GM21576 (cell line): ENCODE measurements around the gene DVL1.
"Not testable (repeated sequence)": the region's sequence is repeated elsewhere in the genome, so short reads cannot be mapped to it uniquely, and the experiment has no call there.

ENCODE experiments used
- ATAC-seq: cut with Tn5 transposase; IDR thresholded peaks from one replicate; pipeline ENCODE4 v1.9.1; 2021; ENCODE audit warnings: mild to moderate bottlenecking, moderate library complexity; ENCODE audit not compliant: unreplicated experiment

The DVL1 gene

DNA sequence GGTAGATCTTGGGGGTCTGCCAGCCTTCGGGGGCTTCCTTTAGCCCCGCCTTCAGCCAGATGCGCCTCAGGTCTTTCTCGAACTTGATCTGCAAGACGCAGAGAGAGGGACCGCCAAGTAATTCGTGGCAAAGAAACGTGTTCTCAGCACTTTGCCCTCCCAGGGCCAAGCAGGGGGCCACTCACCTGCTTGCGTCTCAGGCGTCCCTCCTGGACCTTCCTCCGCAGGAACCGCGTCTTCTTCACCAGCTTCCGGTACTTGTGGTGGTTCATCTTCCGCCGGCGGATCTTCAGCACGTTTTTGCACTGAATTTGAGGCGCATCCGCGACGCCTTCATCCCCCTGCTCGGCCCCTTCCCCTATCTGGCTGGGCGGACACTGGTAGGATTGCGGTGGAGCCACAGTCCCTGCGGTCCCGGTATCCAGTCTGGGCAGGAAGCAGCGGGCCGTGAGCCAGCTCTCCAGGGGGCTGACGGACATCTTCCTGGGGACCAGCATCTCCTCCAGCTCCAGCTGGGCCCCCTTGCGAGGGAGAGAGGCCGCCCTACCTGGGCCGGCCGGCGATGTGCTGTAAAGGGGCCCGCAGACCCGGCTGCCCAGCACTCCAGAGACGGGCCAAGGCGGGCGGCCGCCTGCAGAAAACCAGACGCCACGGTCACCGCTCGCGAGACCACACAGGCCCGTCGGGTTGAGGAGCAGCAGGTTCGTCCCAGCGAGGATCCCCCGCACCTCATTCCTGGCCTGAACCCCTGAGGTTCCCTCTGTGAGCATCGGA, 24.8 kb upstream of the DVL1 start:
- no peak for ATAC-seq

- ATAC-seq: no peak
These were observed 24.0 kb upstream of the DVL1 start for GRCh38 chr1:1373051-1373814.

DNA sequence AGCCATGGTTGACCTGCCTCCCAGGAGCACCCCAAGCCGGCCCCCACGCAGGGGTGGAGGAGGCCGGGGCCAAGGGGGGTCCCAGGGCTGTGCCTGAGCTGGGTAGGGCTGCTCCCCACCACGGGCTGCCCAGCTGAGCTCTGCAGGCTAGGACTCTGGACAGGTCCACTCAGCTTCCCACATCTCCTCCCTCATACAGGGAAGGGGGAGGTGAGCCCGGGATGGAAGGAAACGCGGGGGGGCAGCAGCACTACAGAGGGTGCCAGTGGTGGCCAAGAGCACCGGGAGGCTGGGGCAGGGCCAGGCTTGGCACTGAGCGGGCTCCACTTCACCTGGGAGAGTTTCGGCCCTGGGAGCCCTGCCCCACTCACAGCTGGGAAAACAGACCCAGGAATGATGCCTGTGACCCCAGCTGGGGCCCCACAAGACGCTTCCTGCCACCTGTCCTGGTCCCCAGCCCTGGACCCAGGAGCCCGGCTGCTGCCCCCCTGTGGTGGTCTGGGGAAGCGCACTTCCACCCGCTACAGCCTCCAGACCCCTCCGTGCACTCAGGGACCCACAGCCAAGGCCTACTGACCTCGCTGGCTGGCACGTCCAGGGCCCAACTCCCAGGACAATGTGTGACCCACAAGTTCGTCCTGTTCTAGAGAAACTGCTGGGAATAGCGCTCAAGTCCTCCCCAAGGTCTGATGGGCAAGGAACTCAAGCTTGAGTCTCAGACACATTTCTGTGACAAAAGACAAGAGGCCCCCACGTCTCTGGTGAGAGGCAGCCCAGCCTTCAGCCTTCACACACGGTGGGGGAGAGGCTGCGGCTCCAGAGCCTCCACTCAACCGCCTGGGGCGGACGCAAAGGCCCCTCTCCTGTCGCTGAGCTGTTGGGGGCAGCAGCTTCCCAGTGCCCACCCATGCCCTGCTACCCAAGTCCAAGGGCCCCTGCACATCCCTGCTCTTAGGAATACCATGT, 22.8 kb upstream of the DVL1 start:
- ATAC-seq: no peak

- ATAC-seq: no peak
These were observed 22.1 kb upstream of the DVL1 start for GRCh38 chr1:1371364-1371745.

DNA sequence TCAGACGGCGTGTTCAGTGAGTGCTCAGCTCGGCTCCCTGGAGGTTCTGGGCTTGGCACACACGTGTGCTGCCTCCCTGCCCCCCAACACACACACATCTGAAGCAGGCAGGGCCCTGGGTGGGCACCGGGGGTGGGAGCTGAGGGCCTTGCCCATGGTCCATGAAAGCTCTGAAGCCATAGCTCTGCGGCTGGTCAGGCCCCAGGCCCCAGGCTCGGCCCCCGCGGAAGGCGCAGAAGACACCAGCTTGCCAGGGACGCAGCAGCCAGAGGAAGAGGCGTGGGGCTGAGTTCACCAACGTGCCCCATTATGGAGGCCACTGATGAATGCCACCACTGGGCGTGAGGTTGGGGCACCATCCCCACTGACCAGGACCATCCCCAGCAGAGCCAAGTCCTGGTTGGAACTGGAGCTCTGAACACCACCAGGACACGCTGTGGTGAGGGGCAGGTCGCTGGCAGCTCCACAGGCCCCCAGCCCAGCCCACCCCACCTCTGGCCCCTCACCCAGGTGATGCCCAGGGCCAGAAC, 21.6 kb upstream of the DVL1 start:
- no peak for ATAC-seq

- not testable (repeated sequence) for ATAC-seq
These were observed 20.9 kb upstream of the DVL1 start for GRCh38 chr1:1370094-1370493.

- no peak for ATAC-seq
These were observed 18.1 kb upstream of the DVL1 start for GRCh38 chr1:1367315-1367714.

DNA sequence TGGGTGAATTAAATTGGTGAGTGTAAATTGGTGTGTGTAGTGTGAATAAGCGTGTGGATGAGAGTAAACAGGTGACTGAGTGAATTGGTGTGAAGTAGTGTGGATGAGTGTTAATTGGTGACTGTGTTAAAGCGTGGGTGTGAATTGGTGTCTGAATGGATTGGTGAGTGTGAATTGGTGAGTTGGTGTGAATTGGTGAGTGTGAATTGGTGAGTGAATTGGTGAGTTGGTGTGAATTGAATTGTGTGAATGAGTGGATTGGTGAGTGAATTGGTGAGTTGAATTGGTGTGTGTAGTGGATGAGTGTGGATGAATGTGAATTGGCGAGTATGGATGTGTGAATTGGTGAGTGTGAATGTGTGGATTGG, 17.5 kb upstream of the DVL1 start:
- ATAC-seq: no peak

DNA sequence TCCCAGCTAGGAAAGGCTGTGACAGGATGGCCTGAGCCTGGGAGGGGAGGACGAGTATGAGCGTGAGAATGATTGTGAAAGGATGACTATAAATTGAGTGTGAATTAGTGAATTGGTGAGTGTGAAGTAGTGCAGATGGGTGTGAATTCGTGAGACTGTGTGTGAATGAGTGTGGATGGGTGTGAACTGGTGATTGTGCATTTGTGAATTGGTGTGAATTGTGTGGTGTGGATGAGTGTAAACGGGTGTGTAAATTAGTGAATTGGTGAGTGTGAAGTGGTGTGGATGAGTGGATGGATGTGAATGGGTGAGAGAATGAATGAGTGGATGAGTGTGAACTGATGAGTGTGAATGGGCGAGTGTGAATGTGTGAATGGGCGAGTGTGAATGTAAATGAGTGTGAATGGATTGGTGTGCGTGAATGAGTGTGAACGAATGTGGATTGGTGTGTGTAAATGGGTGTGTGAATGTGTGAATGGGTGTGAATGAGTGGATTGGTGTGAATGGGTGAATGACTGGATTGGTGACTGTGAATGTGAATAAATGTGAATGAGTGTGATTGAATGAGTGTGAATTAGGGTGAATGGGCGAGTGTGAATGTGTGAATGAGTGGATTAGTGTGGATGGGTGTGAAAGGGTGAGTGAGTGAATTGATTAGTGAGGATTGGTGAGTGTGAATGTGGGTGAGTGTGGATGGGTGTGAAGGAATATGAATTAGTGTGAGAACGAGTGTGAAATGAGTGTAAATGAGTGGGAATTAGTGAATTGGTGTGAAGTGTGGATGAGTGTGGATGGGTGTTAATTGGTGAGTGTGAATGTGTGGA, 16.9 kb upstream of the DVL1 start:
- no peak for ATAC-seq

- no peak for ATAC-seq
These were observed 15.0 kb upstream of the DVL1 start for GRCh38 chr1:1364266-1364665.

DNA sequence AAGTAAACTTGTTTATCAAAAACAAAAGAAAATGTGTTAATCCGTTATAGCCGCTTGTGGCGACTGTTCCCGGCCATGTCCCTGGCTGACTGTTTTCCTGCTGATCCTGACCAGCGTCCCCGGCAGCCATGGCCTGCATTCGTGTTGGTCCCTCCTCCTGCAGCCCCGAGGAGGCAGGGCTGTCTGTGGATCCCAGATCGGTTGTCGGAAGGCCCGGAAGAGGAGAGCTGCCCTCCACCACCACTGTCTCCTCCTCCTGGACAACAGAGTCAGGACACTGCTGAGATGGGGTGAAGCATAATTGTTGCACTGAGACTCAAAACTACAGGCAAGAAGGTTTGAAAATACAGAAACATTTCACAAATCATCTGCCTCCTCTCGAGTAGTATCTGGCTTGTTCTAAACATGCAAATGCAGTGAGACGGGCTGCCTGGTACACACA, 12.8 kb upstream of the DVL1 start:
- ATAC-seq: no peak

DNA sequence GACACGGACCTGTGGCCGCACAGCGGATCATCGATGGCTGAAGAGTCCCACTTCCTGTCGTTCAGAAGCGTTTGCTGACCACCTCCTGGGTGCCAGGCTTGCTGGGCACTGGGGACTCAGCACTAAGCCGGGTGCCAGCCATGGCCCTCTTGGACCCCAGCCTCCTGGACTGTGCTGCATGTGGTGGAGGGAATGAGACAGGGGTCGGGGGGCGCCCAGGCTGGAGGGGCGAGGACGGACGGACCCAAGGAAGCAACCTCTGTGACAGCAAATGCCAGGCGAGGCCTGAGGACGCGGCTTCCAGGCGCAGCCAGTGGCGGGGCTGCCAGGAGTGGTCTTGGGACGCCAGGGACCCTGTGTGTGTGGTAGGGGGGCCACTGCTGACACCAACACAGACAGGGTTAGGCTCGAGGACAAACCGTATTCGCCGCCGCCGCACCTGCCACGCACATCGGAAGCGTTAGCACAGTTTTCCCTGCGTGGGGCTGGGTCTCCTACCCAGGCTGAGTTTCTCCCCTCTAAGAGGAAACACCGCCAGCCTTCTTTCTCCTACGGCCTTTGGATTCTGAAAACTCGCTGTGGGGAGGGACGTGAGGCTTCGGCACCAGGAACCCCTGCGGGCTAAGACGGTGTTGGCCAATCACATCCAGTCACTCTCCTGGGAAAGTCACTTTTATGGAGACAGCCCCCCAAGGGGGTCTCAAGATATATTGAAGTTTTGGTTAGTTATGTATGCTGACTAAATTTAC, 12.2 kb upstream of the DVL1 start:
- ATAC-seq: no peak

- ATAC-seq: no peak
These were observed 11.4 kb upstream of the DVL1 start for GRCh38 chr1:1360506-1361169.

DNA sequence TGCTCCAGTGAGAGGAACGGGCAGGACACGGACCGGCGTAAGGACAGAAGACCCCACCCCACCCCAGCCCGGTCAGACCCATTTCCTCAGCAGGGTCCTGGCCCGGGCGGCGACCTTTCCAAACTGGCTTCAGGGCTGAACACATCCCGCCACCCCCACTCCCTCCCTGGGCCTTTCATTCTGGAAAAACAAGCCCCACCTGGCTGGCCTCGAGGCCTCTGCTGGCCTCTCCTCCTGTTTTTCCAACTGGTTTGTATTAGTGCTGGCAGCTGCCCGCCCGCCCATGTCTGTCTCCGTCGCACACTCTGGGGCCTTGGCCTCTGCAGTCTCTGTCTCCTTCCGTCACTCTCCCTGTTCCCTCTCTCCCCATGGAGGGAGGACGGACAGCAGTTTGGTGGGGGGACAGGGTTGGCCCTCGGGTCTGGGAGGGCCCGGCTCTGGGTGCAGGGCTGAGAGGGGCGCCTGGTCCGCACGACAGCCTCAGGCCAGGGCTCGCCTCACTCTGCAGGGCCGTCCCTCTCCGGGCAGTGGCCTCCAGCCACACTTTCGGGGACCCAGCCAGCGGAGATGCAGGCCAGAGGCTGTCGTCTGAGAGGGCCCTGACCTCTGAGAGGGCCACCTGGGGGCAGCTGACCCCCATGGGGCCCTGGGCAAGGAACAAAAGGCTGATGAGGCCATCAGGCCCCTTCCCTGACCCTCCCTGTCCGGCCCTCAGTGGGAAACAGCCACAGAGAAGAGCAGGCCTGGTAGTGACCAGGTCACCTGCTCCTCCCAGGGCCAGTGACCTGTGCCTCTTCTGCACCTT, 10.6 kb upstream of the DVL1 start:
- no peak for ATAC-seq

GRCh38 chr1:1359308-1359663, 10.1 kb upstream of the DVL1 start:
- ATAC-seq: no peak

- ATAC-seq: no peak
These were observed 9.4 kb upstream of the DVL1 start, which contains the start of gene MXRA8 for GRCh38 chr1:1358433-1359271. Gene MXRA8, minus strand, starts transcription at chr1:1358555. Its CDS starts 51 bp downstream, at chr1:1358504.

- no peak for ATAC-seq
These were observed 8.7 kb upstream of the DVL1 start for GRCh38 chr1:1357871-1358432.
